ENCODE results near the gene TCP11L1. TPM values are rescaled to one million over a fixed set of nuclear protein-coding genes. Genes with fewer than 3 reads are reported as not detected.

Gene TCP11L1, protein sequence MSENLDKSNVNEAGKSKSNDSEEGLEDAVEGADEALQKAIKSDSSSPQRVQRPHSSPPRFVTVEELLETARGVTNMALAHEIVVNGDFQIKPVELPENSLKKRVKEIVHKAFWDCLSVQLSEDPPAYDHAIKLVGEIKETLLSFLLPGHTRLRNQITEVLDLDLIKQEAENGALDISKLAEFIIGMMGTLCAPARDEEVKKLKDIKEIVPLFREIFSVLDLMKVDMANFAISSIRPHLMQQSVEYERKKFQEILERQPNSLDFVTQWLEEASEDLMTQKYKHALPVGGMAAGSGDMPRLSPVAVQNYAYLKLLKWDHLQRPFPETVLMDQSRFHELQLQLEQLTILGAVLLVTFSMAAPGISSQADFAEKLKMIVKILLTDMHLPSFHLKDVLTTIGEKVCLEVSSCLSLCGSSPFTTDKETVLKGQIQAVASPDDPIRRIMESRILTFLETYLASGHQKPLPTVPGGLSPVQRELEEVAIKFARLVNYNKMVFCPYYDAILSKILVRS
- 15.7 TPM for total RNA-seq
- long read RNA-seq, partial matches to known transcripts: 0 of 4 reads
- long read RNA-seq, other reads (novel, unspliced or antisense): 4 of 4 reads

DNA sequence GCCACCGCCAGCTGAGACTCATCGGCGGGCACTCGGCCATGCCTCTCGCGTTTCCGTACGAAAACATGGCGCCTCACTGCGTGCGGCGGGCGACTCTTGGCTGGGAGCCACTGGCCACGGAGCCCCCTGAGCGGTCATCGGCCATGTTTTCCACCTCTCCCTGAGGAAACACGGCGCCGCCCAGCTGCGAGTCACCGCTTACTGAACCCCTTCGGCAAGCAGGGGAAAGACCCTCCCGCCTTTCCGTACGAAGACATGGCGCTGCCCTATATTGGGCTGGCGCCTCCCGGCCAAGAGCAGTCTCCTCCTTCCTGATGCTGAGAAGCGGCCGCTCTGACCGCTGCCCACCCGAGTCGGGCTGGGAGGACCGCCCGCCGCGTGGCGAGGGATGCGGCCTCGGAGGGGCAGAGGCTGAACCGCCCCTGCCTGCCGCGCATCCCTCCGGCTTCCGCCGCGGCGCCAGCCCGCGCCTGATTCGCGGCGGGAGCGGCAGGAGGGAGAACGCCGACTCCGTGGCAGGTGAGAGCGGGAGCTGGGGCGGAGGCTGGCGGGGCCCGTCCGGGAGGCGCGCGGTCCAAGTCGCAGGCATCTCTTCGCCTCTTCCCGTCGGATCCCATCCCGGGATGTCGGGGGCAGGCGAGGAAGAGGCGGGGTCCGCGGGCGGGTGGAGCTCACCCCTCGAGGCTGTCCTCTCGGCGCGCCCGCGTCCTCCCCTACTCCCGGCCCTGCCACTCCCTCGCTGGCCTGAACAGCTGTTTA is at the start of gene TCP11L1:
Gene TCP11L1 (plus strand): TSS at position 299 of the 759 bp plus-strand sequence. CDS start 4,202 bp downstream, outside the sequence.
- ATAC-seq (peak; percentile 93), DNase-seq (peak; percentile 90)
- no peak for TF ChIP-seq CTCF (IDR thresholded peaks at IDR 0.05)
- Histone ChIP-seq H3K4me1 (peaks cover 11% of the 10 kb centered on the region), H3K27me3 (no peaks in the 10 kb centered on the region), H3K9me3 (no peaks in the 10 kb centered on the region), H3K36me3 (peaks cover 3% of the 10 kb centered on the region), H3K27ac (peak within 1 kb of the TSS; percentile 96), H3K4me3 (peak within 1 kb of the TSS; percentile 78)
- intact Hi-C loops (cut with DNase I): no loop called here

DNA sequence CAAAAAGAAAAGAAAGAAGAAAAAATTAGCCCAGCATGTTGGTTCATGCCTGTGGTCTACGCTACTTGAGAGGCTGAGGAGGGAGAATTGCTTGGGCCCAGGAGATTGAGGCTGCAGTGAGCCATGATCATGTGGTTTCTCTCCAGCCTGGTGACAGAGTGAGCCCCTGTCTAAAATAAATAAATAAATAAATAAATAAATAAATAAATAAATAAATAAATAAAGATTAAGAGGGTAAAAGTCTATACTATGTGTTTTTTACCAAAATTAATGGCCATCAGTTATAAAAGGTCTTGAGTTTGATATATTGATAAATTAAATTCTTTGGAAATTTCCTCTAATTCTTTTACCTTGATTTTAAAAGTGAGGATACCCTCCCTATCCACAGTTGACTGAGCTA is 48.9 kb upstream of the TCP11L1 start:
- DNase-seq (no peak), ATAC-seq (no peak)
- no peak for TF ChIP-seq CTCF (IDR thresholded peaks at IDR 0.05)
- Histone ChIP-seq H3K36me3 (no peaks in the 10 kb centered on the region), H3K9me3 (no peaks in the 10 kb centered on the region), H3K27me3 (no peaks in the 10 kb centered on the region), H3K4me3 (no peak overlapping the region), H3K27ac (no peak overlapping the region), H3K4me1 (no peaks in the 10 kb centered on the region)
- intact Hi-C loops (cut with DNase I): no loop called here

DNA sequence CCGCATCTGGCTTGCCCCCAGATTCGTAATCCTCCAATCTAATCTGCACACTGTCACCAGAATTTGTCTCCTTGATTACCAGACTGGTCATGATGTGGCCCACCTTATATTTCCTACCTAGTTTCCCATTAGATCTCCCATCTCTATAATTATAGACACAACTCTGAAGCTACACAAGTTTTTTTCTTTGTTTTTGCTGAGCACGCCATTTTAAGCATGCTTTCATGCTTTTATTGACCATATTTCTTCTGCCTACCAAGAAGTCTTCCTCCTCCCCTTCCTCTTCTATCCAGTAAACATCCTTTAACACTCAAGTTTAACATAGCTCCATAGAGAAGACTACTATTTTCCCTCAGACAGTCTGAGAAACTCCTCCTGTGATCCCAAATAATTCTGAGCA is 47.9 kb upstream of the TCP11L1 start:
- no peak for ATAC-seq
- no peaks in the 10 kb centered on the region for H3K4me1 ChIP-seq
- no peaks in the 10 kb centered on the region for H3K9me3 ChIP-seq
- no peaks in the 10 kb centered on the region for H3K36me3 ChIP-seq
- H3K27ac ChIP-seq: no peak overlapping the region
- intact Hi-C loops (cut with DNase I): no loop called here
- no peak for DNase-seq
- no peak overlapping the region for H3K4me3 ChIP-seq
- no peak for TF ChIP-seq CTCF (IDR thresholded peaks at IDR 0.05)
- no peaks in the 10 kb centered on the region for H3K27me3 ChIP-seq

GRCh38 chr11:32991898-32992297 is 47.5 kb upstream of the TCP11L1 start:
- intact Hi-C loops (cut with DNase I): no loop called here
- ATAC-seq (no peak), DNase-seq (no peak)
- H3K36me3 ChIP-seq: no peaks in the 10 kb centered on the region
- H3K9me3 ChIP-seq: no peaks in the 10 kb centered on the region
- H3K27me3 ChIP-seq: no peaks in the 10 kb centered on the region
- H3K4me1 ChIP-seq: no peaks in the 10 kb centered on the region
- H3K27ac ChIP-seq: no peak overlapping the region
- H3K4me3 ChIP-seq: no peak overlapping the region
- TF ChIP-seq CTCF (IDR thresholded peaks at IDR 0.05): no peak

- no peaks in the 10 kb centered on the region for H3K4me1 ChIP-seq
- intact Hi-C loops (cut with DNase I): no loop called here
- no peaks in the 10 kb centered on the region for H3K36me3 ChIP-seq
- no peak overlapping the region for H3K4me3 ChIP-seq
- H3K27me3 ChIP-seq: no peaks in the 10 kb centered on the region
- DNase-seq (no peak), ATAC-seq (no peak)
- no peak for TF ChIP-seq CTCF (IDR thresholded peaks at IDR 0.05)
- H3K27ac ChIP-seq: no peak overlapping the region
- H3K9me3 ChIP-seq: no peaks in the 10 kb centered on the region
Observed at GRCh38 chr11:33000181-33000580, 39.2 kb upstream of the TCP11L1 start.

Data from upper lobe of right lung (tissue), 1 donor.